ENCODE measurements around the gene ANAPC10.

DNA sequence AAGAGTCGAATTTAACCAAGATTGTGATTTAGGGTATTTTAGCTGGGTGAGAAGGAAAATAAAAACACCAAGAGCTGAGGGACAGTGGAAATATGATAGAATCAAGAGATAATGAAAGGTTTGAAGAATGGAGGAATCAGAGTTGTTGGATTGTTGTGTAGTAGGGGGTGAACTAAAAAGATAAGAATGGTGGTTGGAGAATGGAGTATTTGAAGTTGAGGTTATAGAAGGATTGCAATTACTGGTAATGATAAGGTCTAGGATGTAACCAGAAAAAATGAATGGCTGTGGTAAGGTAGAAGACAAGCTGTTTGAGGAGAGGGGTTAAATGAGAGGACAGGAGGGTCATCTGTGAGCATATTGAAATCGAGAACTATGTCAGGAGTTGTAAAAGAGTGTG lies 4.6 kb upstream of the ANAPC10 start:
- TF ChIP-seq CTCF (IDR thresholded peaks at IDR 0.05): no peak
- no peak for TF ChIP-seq POLR2A (IDR thresholded peaks at IDR 0.05)
